Tibial nerve (tissue), 4 donors: ENCODE data around the gene DNAH5.

Experiments used
- CTCF ChIP-seq, 5 experiments: fragments of 200-600 bp in 3 of 5; fragments of 450-650 bp in 2 of 5; sonication (generic) in 3 of 5; IDR thresholded peaks; one replicate each; pipeline ENCODE4 v1.5.1; 2016 to 2019; ENCODE audit warnings: antibody characterized with exemption in 5 of 5, mild to moderate bottlenecking in 3 of 5, moderate library complexity in 2 of 5
- EP300 ChIP-seq, 2 donors: sonication (generic); formaldehyde crosslinking; IDR thresholded peaks; one replicate each; pipeline ENCODE4 v1.6.1; 2017; ENCODE audit warnings: antibody characterized with exemption in 2 of 2, mild to moderate bottlenecking in 1 of 2
- POLR2A ChIP-seq, 2 donors: fragments of 450-650 bp; IDR thresholded peaks; one replicate each; pipeline ENCODE4 v1.6.1; 2017; ENCODE audit warnings: antibody characterized with exemption in 2 of 2, mild to moderate bottlenecking in 2 of 2, moderate library complexity in 2 of 2

GRCh38 chr5:13749766-13750165 lies 194.7 kb downstream of the DNAH5 start:
- TF ChIP-seq CTCF (IDR thresholded peaks at IDR 0.05) (no peak), POLR2A (IDR thresholded peaks at IDR 0.05) (no peak), EP300 (IDR thresholded peaks at IDR 0.05) (no peak)
